ENCODE results near the gene UNC45A.

DNA sequence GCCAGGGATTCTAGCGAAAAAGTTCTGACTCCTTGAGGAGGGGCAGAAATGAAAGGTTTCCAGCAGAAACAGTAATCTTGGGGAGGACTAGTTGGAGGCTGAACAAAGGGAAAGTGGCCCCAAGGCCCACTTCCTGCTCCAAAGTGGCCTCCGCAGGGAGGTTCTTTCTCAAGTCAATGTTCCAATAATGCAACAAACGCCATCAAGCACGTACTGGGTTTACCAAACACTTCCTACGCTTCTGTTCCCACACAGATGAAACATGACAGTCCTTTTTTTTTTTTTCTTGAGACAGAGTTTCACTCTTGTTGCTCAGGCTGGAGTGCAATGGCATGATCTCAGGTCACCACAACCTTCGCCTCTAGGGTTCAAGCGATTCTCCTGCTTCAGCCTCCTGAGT is 10.0 kb downstream of the UNC45A start:
- TF ChIP-seq, protein P1, sequence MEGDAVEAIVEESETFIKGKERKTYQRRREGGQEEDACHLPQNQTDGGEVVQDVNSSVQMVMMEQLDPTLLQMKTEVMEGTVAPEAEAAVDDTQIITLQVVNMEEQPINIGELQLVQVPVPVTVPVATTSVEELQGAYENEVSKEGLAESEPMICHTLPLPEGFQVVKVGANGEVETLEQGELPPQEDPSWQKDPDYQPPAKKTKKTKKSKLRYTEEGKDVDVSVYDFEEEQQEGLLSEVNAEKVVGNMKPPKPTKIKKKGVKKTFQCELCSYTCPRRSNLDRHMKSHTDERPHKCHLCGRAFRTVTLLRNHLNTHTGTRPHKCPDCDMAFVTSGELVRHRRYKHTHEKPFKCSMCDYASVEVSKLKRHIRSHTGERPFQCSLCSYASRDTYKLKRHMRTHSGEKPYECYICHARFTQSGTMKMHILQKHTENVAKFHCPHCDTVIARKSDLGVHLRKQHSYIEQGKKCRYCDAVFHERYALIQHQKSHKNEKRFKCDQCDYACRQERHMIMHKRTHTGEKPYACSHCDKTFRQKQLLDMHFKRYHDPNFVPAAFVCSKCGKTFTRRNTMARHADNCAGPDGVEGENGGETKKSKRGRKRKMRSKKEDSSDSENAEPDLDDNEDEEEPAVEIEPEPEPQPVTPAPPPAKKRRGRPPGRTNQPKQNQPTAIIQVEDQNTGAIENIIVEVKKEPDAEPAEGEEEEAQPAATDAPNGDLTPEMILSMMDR (conservative IDR thresholded peaks at IDR 0.05; ENCODE audit: low read length), result no peak
- no peak for TF ChIP-seq EZH2phosphoT487 (IDR thresholded peaks at IDR 0.05; ENCODE audit: borderline replicate concordance, low read depth, low read length)
